HFF-Myc (cell line): Measurements from ENCODE around the gene SHANK1.

ENCODE experiments used
- DNase-seq: peaks from one replicate; pipeline ENCODE4 v3.0.0-alpha.2; 2011; ENCODE audit warnings: low read depth; ENCODE audit errors: extremely low read depth
- H3K4me3 ChIP-seq: replicated peaks from 2 replicates; pipeline ENCODE4 v1.5.1; 2011; ENCODE audit warnings: low read depth, mild to moderate bottlenecking, control low read depth, low read length
- CTCF ChIP-seq: IDR thresholded peaks from 2 replicates; pipeline ENCODE4 v1.5.1; 2012; ENCODE audit warnings: mild to moderate bottlenecking, low read depth, low read length, control low read depth; ENCODE audit errors: missing control alignments

SHANK1 gene

GRCh38 chr19:50725911-50726230 is 6.3 kb upstream of the SHANK1 start:
- no peak for TF ChIP-seq CTCF
- no peak for DNase-seq
- H3K4me3 ChIP-seq, result peak overlapping the region; percentile 78

- no peak for DNase-seq
- H3K4me3 ChIP-seq, result peak overlapping the region; percentile 78
- TF ChIP-seq CTCF, result no peak
Measured at GRCh38 chr19:50725218-50725910, 5.8 kb upstream of the SHANK1 start.

- DNase-seq, result peak; percentile 97
- peak overlapping the region; percentile 78 for H3K4me3 ChIP-seq
- peak; percentile 83 for TF ChIP-seq CTCF
Measured at GRCh38 chr19:50724522-50725217, 5.1 kb upstream of the SHANK1 start.

- no peak for DNase-seq
Measured at GRCh38 chr19:50723735-50724521, 4.3 kb upstream of the SHANK1 start.

GRCh38 chr19:50723069-50723468 is 3.5 kb upstream of the SHANK1 start, which contains the start of gene CLEC11A:
TSS of gene CLEC11A (plus strand) at chr19:50723364. CDS start at chr19:50723526, 162 bp downstream.
- no peak for TF ChIP-seq CTCF
- peak; percentile 62 for DNase-seq

More at GRCh38 chr19:50723735-50724521, 4.3 kb upstream of the SHANK1 start:
- no peak for TF ChIP-seq CTCF
- H3K4me3 ChIP-seq, result peak overlapping the region; percentile 78

GRCh38 chr19:50722201-50723013 is 2.8 kb upstream of the SHANK1 start:
- peak overlapping the region; percentile 78 for H3K4me3 ChIP-seq
- no peak for TF ChIP-seq CTCF
- no peak for DNase-seq

More at GRCh38 chr19:50723069-50723468, 3.5 kb upstream of the SHANK1 start, which contains the start of gene CLEC11A:
- H3K4me3 ChIP-seq, result peak within 1 kb of the TSS; percentile 78
